HepG2 (cell line): Measurements from ENCODE around the gene CYB5D1. TPM values are rescaled to one million over a fixed set of nuclear protein-coding genes. Genes with fewer than 3 reads are reported as not detected.

Experiments
- ATAC-seq: fragments of 200-7000 bp; cut with Tn5 transposase; 3 replicates; pipeline ENCODE4 v1.9.1; 2020; ENCODE audit warnings: mild to moderate bottlenecking, moderate library complexity
- BruUV-seq: library from RNA; stranded (reverse); fragments of 400-500 nt; replicated peaks from 2 replicates; lab custom pipeline; 2021; lab: Mats Ljungman, UMichigan
- CTCF ChIA-PET: fragments of 300-600 bp; formaldehyde crosslinking; extraction: SDS; loops from one replicate; lab custom pipeline; 2021; ENCODE audit warnings: low total read pairs, inconsistent platforms, low intra/inter-chr PET ratio; lab: Yijun Ruan, JAX
- POLR2A ChIA-PET: fragments of 350-600 bp; sonication (Branson Sonifier 250); formaldehyde crosslinking; loops from one replicate; lab custom pipeline; 2020; ENCODE audit warnings: antibody characterized with exemption, inconsistent platforms; lab: Yijun Ruan, JAX
- DNase-seq: peaks from one replicate; pipeline ENCODE4 v3.0.0-alpha.2; 2015; ENCODE audit warnings: low spot score
- FAIRE-seq: peaks from 3 replicates; lab custom pipeline; 2011; peaks lifted over from hg19 to GRCh38; lab: Jason Lieb, UNC
- H2AFZ ChIP-seq: one replicate; pipeline ENCODE4 v1.6.1; 2011; ENCODE audit warnings: low read length, inconsistent platforms
- H3K27ac ChIP-seq: fragments of 300-600 bp; 3 replicates; pipeline ENCODE4 v1.8.0; 2011; ENCODE audit warnings: mixed run types, mild to moderate bottlenecking, mixed read lengths, low read length, inconsistent platforms; ENCODE audit not compliant: insufficient read depth; ENCODE audit errors: extremely low read length
- H3K27me3 ChIP-seq, 2 experiments: fragments of 200-600 bp in 1 of 2; 2 replicates in 1 of 2; 3 replicates in 1 of 2; pipeline versions ENCODE4 v1.6.0 to v1.8.0; 2011; ENCODE audit warnings: low read length in 2 of 2, mild to moderate bottlenecking in 2 of 2, moderate library complexity in 2 of 2, inconsistent platforms in 1 of 2; ENCODE audit not compliant: insufficient read depth in 2 of 2, control insufficient read depth in 1 of 2
- H3K36me3 ChIP-seq, 2 experiments: fragments of 200-600 bp in 1 of 2; replicated peaks in 1 of 2; 2 replicates in 1 of 2; 3 replicates in 1 of 2; pipeline versions ENCODE4 v1.5.1 to v1.8.0; 2011; ENCODE audit warnings: low read length in 2 of 2, inconsistent platforms in 1 of 2; ENCODE audit not compliant: insufficient read depth in 2 of 2, control insufficient read depth in 1 of 2
- H3K4me1 ChIP-seq: 2 replicates; pipeline ENCODE4 v1.5.1; 2012; ENCODE audit warnings: low read length, inconsistent platforms; ENCODE audit not compliant: insufficient read depth
- H3K4me2 ChIP-seq: 2 replicates; pipeline ENCODE4 v1.6.0; 2011; ENCODE audit warnings: low read depth, low read length, inconsistent platforms
- H3K4me3 ChIP-seq, 3 experiments: fragments of 200-600 bp in 1 of 3; sonication (generic), shearing (Covaris generic) in 1 of 3; replicated peaks in 1 of 3; 2 replicates each; pipeline ENCODE4 v1.5.1; 2011 to 2016; ENCODE audit warnings: low read length in 3 of 3, inconsistent platforms in 2 of 3, low read depth in 2 of 3, mild to moderate bottlenecking in 2 of 3, control low read depth in 1 of 3, mixed read lengths in 1 of 3; ENCODE audit not compliant: insufficient read depth in 1 of 3
- H3K79me2 ChIP-seq: one replicate; pipeline ENCODE4 v1.6.1; 2011; ENCODE audit warnings: low read length, inconsistent platforms; ENCODE audit not compliant: insufficient read depth
- H3K9ac ChIP-seq: 2 replicates; pipeline ENCODE4 v1.6.0; 2011; ENCODE audit warnings: mild to moderate bottlenecking, low read depth, low read length, inconsistent platforms; ENCODE audit not compliant: insufficient read depth
- H3K9me3 ChIP-seq: 2 replicates; pipeline ENCODE4 v1.5.1; 2012; ENCODE audit warnings: mild to moderate bottlenecking, low read length
- H4K20me1 ChIP-seq: 2 replicates; pipeline ENCODE4 v1.6.0; 2011; ENCODE audit warnings: inconsistent platforms, mild to moderate bottlenecking, low read length, moderate library complexity; ENCODE audit not compliant: insufficient read depth
- ARNT2 ChIP-seq: sonication (generic); formaldehyde crosslinking; IDR thresholded peaks from 2 replicates; pipeline ENCODE4 v1.8.0; 2022; ENCODE audit warnings: mild to moderate bottlenecking, low read depth, missing genetic modification reagents, moderate library complexity
- CBX1 ChIP-seq: IDR thresholded peaks from one replicate; pipeline ENCODE4 v1.6.1; 2016; ENCODE audit warnings: antibody characterized with exemption, low read depth
- HNF4A ChIP-seq: sonication (generic); formaldehyde crosslinking; IDR thresholded peaks from 2 replicates; pipeline ENCODE4 v1.4.0; 2020; ENCODE audit warnings: missing genetic modification reagents
- HNRNPK ChIP-seq: fragments of 200-400 bp; formaldehyde crosslinking; IDR thresholded peaks from 2 replicates; pipeline ENCODE4 v1.6.1; 2018; ENCODE audit warnings: low read length, low read depth, moderate library complexity, mild to moderate bottlenecking; ENCODE audit not compliant: poor library complexity, severe bottlenecking
- RXRA ChIP-seq: sonication (generic); formaldehyde crosslinking; IDR thresholded peaks from 2 replicates; pipeline ENCODE4 v1.5.1; 2020; ENCODE audit warnings: missing genetic modification reagents
- TOPORS ChIP-seq: sonication (generic); formaldehyde crosslinking; IDR thresholded peaks from 2 replicates; pipeline ENCODE4 v1.8.0; 2023; ENCODE audit warnings: mild to moderate bottlenecking, missing genetic modification reagents
- U2AF1 ChIP-seq: fragments of 200-400 bp; formaldehyde crosslinking; optimal IDR thresholded peaks from 2 replicates; pipeline ENCODE3; 2017; ENCODE audit warnings: mild to moderate bottlenecking, low read depth, low read length
- ZIK1 ChIP-seq: sonication (generic); formaldehyde crosslinking; IDR thresholded peaks from 2 replicates; pipeline ENCODE4 v1.5.0; 2020; ENCODE audit warnings: mild to moderate bottlenecking, low read depth, missing genetic modification reagents, borderline replicate concordance
- WGBS: methylation state at CpG from one replicate; pipeline ENCODE4 v1.1.6; 2017; ENCODE audit warnings: low lambda C conversion rate; 5-methylcytosine and 5-hydroxymethylcytosine counted together
- in situ Hi-C: cut with HindIII; loops from 2 replicates; pipeline ENCODE4 v1.10.0; 2017; ENCODE audit warnings: low pct_unique_long_range_greater_than_20kb; ENCODE audit not compliant: extremely low pct_ligation_motif_present
- intact Hi-C: fragments of 100-400 bp; cut with micrococcal nuclease; formaldehyde crosslinking; loops from one replicate; pipeline ENCODE4 v1.10.0; 2022; ENCODE audit not compliant: unreplicated experiment
- polyA plus RNA-seq, 8 experiments: library from polyadenylated mRNA; depleted of rRNA in 3 of 8; stranded (reverse) in 7 of 8; unstranded in 1 of 8; fragments of >200 nt; fragmentation: Illumina TruSeq in 4 of 8; extraction: Trizol in 4 of 8; gene quantifications; 2 replicates each; pipeline versions ENCODE4 v1.2.1 to v1.2.3, GENCODE V29; 2011 to 2016; ENCODE audit warnings: low read depth in 4 of 8, missing spikeins in 1 of 8, mixed read lengths in 1 of 8; ENCODE audit not compliant: insufficient read depth in 1 of 8
- total RNA-seq, 5 experiments: library from RNA; depleted of rRNA; stranded (reverse); fragments of >200 nt; fragmentation: Illumina TruSeq; extraction: Trizol; gene quantifications; 2 replicates each; pipeline ENCODE4 v1.2.3, GENCODE V29; 2016; ENCODE audit warnings: low read depth in 1 of 5
- TF ChIP-seq, protein P1 (sequence below): IDR thresholded peaks from 2 replicates; pipeline ENCODE4 v1.6.1; 2018; ENCODE audit warnings: missing genetic modification reagents, mild to moderate bottlenecking, missing compliant biosample characterization
- TF ChIP-seq, protein P2 (sequence below): sonication (generic); formaldehyde crosslinking; IDR thresholded peaks from 2 replicates; pipeline ENCODE4 v1.4.0; 2020; ENCODE audit warnings: mild to moderate bottlenecking, missing genetic modification reagents
- TF ChIP-seq, protein P3 (sequence below): sonication (generic); formaldehyde crosslinking; IDR thresholded peaks from 2 replicates; pipeline ENCODE4 v1.4.0; 2020; ENCODE audit warnings: missing genetic modification reagents
- TF ChIP-seq, protein P4 (sequence below): sonication (generic); formaldehyde crosslinking; IDR thresholded peaks from 2 replicates; pipeline ENCODE4 v1.8.1; 2023; ENCODE audit warnings: mild to moderate bottlenecking, missing genetic modification reagents, borderline replicate concordance

Gene CYB5D1
- total and polyA plus RNA-seq, 2 of the 13 experiments (the other 11 are each of a cell fraction or from before 2014, with no cell fraction given) = 8.9 to 17.0 TPM

DNA sequence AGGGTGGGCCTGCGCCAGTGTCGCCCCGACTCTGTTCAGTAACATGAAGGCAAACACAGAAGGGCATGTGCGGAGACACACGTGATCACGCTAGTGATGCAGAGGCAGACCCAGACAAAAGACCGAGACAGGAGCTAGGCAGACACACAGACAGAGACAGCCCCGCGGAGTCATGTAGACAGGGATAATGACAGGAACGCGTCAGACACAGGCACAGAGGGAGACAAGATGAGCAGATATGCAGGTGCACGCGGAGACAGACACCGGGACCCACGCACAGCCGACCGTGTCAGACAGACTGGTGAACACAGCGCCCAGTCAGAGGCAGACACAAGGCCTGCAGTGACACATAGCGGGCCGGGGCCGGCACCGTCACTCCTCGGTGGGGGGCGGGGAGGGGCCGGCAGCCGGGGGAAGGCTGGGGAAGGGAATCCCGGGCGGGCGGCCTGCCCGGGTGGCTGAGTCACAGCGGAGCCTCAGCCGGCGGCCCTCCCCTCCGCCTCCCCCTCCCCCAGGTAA is 16.3 kb upstream of the CYB5D1 start:
- intact Hi-C loops (loop anchor here (5.0 kb wide), 1 partner anchor 201 kb away; no protein-coding TSS in a partner anchor), in situ Hi-C loops (loop anchor here (10.0 kb wide), 1 partner anchor 267 kb away; the partner anchor contains the start of gene CD68)
- Histone ChIP-seq H3K9ac (peak overlapping the region; percentile 96), H3K4me3 (peak overlapping the region; percentile 83 to 95 (median 86)), H3K27me3 (peaks cover 0 to 3% of the 10 kb centered on the region in 2 experiments; a peak in 1 of 5 replicates), H3K27ac (peak overlapping the region; percentile 97), H3K9me3 (no peaks in the 10 kb centered on the region), H3K79me2 (peaks cover 61% of the 10 kb centered on the region), H4K20me1 (peaks cover 26% of the 10 kb centered on the region), H2AFZ (no peak overlapping the region), H3K4me2 (peak overlapping the region; percentile 96), H3K4me1 (peaks cover 49% of the 10 kb centered on the region), H3K36me3 (peaks cover 10 to 12% of the 10 kb centered on the region in 2 experiments; a peak in 4 of 5 replicates)
- ChIA-PET CTCF (interaction anchor here (0.8 kb wide), 1 partner anchor 19 kb away, joined by 3 read pairs; no protein-coding TSS in a partner anchor), POLR2A (interaction anchor here (0.8 to 6.4 kb wide), 8 partner anchors 8 to 285 kb away, joined by 3 to 159 read pairs (median 4); partner anchors contain the start of genes CYB5D1, KDM6B, MPDU1 and NAA38)
- ATAC-seq (peak; percentile 20), DNase-seq (peak; percentile 69), FAIRE-seq (no peak)
- WGBS = 5% methylated on average over 11 of the region's 34 CpGs
- no TSS peak for BruUV-seq
- TF ChIP-seq TOPORS (CRISPR knock-in tag) = no peak
- TF ChIP-seq RXRA (CRISPR knock-in tag) = 0 out of 2 replicates have a peak, but pooled peaks have one; percentile 33
- peak; percentile 14 for TF ChIP-seq U2AF1
- TF ChIP-seq, protein P1, sequence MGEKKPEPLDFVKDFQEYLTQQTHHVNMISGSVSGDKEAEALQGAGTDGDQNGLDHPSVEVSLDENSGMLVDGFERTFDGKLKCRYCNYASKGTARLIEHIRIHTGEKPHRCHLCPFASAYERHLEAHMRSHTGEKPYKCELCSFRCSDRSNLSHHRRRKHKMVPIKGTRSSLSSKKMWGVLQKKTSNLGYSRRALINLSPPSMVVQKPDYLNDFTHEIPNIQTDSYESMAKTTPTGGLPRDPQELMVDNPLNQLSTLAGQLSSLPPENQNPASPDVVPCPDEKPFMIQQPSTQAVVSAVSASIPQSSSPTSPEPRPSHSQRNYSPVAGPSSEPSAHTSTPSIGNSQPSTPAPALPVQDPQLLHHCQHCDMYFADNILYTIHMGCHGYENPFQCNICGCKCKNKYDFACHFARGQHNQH (CRISPR knock-in tag) = no peak
- TF ChIP-seq, protein P2, sequence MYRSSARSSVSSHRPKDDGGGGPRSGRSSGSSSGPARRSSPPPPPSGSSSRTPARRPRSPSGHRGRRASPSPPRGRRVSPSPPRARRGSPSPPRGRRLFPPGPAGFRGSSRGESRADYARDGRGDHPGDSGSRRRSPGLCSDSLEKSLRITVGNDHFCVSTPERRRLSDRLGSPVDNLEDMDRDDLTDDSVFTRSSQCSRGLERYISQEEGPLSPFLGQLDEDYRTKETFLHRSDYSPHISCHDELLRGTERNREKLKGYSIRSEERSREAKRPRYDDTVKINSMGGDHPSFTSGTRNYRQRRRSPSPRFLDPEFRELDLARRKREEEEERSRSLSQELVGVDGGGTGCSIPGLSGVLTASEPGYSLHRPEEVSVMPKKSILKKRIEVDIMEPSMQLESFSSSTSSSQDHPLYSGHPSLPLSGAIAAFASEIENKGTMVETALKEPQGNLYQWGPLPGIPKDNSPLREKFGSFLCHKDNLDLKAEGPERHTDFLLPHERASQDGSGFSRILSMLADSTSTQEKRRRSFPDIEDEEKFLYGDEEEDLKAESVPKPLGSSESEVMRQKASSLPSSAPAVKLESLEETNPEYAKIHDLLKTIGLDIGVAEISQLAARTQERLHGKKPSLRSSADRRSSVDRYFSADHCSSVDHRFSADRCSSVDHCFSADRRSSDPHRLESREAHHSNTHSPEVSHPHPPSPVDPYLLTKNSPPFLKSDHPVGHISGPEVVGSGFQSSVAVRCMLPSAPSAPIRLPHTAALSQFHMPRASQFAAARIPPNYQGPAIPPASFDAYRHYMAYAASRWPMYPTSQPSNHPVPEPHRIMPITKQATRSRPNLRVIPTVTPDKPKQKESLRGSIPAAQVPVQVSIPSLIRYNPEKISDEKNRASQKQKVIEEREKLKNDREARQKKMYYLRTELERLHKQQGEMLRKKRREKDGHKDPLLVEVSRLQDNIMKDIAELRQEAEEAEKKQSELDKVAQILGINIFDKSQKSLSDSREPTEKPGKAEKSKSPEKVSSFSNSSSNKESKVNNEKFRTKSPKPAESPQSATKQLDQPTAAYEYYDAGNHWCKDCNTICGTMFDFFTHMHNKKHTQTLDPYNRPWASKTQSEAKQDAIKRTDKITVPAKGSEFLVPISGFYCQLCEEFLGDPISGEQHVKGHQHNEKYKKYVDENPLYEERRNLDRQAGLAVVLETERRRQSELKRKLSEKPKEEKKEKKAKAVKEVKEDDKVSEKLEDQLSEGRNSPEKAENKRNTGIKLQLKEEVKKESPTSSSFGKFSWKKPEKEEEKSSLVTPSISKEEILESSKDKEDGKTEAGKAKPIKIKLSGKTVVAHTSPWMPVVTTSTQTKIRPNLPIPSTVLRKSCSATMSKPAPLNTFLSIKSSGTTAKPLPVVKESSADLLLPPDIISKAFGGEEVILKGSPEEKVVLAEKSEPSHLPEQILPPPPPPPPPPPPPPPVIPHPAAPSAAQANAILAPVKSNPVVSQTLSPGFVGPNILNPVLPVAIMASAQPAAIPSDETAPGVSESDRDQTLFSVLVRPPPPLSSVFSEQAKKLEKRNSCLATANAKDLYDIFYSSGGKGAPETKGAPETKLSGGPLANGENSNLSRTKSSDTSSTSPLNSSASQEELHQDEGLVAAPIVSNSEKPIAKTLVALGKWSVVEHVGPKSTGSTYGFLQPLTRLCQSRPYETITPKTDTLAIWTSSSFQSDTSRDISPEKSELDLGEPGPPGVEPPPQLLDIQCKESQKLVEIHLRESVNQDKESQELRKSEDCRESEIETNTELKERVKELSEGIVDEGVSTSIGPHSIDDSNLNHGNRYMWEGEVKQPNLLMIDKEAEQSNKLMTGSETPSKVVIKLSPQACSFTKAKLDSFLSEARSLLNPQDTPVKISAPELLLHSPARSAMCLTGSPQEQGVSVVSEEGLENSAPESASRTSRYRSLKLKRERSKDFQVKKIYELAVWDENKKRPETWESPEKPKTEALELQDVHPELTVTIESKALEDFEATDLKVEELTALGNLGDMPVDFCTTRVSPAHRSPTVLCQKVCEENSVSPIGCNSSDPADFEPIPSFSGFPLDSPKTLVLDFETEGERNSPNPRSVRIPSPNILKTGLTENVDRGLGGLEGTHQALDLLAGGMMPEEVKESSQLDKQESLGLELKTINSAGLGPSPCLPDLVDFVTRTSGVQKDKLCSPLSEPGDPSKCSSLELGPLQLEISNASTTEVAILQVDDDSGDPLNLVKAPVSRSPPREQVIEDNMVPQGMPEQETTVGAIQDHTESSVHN (CRISPR knock-in tag) = peak; percentile 63; the same call in 1 of the 2 replicates
- TF ChIP-seq, protein P3, sequence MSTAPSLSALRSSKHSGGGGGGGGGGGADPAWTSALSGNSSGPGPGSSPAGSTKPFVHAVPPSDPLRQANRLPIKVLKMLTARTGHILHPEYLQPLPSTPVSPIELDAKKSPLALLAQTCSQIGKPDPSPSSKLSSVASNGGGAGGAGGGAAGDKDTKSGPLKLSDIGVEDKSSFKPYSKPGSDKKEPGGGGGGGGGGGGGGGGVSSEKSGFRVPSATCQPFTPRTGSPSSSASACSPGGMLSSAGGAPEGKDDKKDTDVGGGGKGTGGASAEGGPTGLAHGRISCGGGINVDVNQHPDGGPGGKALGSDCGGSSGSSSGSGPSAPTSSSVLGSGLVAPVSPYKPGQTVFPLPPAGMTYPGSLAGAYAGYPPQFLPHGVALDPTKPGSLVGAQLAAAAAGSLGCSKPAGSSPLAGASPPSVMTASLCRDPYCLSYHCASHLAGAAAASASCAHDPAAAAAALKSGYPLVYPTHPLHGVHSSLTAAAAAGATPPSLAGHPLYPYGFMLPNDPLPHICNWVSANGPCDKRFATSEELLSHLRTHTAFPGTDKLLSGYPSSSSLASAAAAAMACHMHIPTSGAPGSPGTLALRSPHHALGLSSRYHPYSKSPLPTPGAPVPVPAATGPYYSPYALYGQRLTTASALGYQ (CRISPR knock-in tag) = no peak; the same call in 1 of the 2 replicates
- TF ChIP-seq HNRNPK = no peak
- TF ChIP-seq CBX1 = no peak
- TF ChIP-seq, protein P4, sequence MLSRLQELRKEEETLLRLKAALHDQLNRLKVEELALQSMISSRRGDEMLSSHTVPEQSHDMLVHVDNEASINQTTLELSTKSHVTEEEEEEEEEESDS (CRISPR knock-in tag) = no peak
- peak; percentile 47; the same call in 1 of the 2 replicates for TF ChIP-seq ARNT2
- TF ChIP-seq ZIK1 (CRISPR knock-in tag) = no peak
- TF ChIP-seq HNF4A (CRISPR knock-in tag) = no peak
